Activated naive CD8-positive, alpha-beta T cell (primary cell): Measurements from ENCODE around the gene G6PC3.
"Not testable (repeated sequence)": the region's sequence is repeated elsewhere in the genome, so short reads cannot be mapped to it uniquely, and the experiment has no call there.

Source experiments
- H3K27ac Mint-ChIP-seq: one replicate; pipeline ENCODE4 v1.8.0; 2021; ENCODE audit warnings: mixed read lengths
- H3K27me3 Mint-ChIP-seq: one replicate; pipeline ENCODE4 v1.8.0; 2021; ENCODE audit warnings: mixed read lengths
- H3K36me3 Mint-ChIP-seq: one replicate; pipeline ENCODE4 v1.8.0; 2021; ENCODE audit warnings: mixed read lengths
- H3K4me1 Mint-ChIP-seq: one replicate; pipeline ENCODE4 v1.8.0; 2021; ENCODE audit warnings: low read depth, mixed read lengths
- H3K4me3 Mint-ChIP-seq: one replicate; pipeline ENCODE4 v1.8.0; 2021; ENCODE audit warnings: mild to moderate bottlenecking, mixed read lengths
- H3K9me3 Mint-ChIP-seq: one replicate; pipeline ENCODE4 v1.8.0; 2021; ENCODE audit warnings: low read depth, mixed read lengths

G6PC3 gene

GRCh38 chr17:44045486-44045885 lies 25.0 kb upstream of the G6PC3 start:
- Mint-ChIP-seq H3K27me3 (no peaks in the 10 kb centered on the region), H3K27ac (no peak overlapping the region), H3K4me3 (no peak overlapping the region), H3K36me3 (peaks cover 2% of the 10 kb centered on the region), H3K9me3 (no peaks in the 10 kb centered on the region), H3K4me1 (peaks cover 9% of the 10 kb centered on the region)

- H3K36me3 Mint-ChIP-seq, H3K9me3 Mint-ChIP-seq, H3K27me3 Mint-ChIP-seq, H3K4me3 Mint-ChIP-seq, H3K4me1 Mint-ChIP-seq, H3K27ac Mint-ChIP-seq: not testable (repeated sequence)
Observed at GRCh38 chr17:44046893-44047292, 23.6 kb upstream of the G6PC3 start.

- no peak overlapping the region for H3K27ac Mint-ChIP-seq
- H3K36me3 Mint-ChIP-seq, result peaks cover 2% of the 10 kb centered on the region
- no peaks in the 10 kb centered on the region for H3K9me3 Mint-ChIP-seq
- peaks cover 13% of the 10 kb centered on the region for H3K4me1 Mint-ChIP-seq
- H3K4me3 Mint-ChIP-seq, result no peak overlapping the region
- H3K27me3 Mint-ChIP-seq, result no peaks in the 10 kb centered on the region
Observed at GRCh38 chr17:44049294-44050060, 21.1 kb upstream of the G6PC3 start.

GRCh38 chr17:44053125-44053872 lies 17.2 kb upstream of the G6PC3 start:
- Mint-ChIP-seq H3K9me3 (no peaks in the 10 kb centered on the region), H3K4me1 (peaks cover 17% of the 10 kb centered on the region), H3K4me3 (no peak overlapping the region), H3K36me3 (no peaks in the 10 kb centered on the region), H3K27ac (peak overlapping the region; percentile 50), H3K27me3 (no peaks in the 10 kb centered on the region)

GRCh38 chr17:44059101-44059892 lies 11.2 kb upstream of the G6PC3 start:
- H3K4me3 Mint-ChIP-seq, result no peak overlapping the region
- H3K36me3 Mint-ChIP-seq, result peaks cover 13% of the 10 kb centered on the region
- no peak overlapping the region for H3K27ac Mint-ChIP-seq
- H3K4me1 Mint-ChIP-seq, result peaks cover 41% of the 10 kb centered on the region
- H3K9me3 Mint-ChIP-seq, result no peaks in the 10 kb centered on the region
- H3K27me3 Mint-ChIP-seq, result no peaks in the 10 kb centered on the region

- H3K27ac Mint-ChIP-seq, result no peak overlapping the region
Observed at GRCh38 chr17:44061446-44061845, 9.1 kb upstream of the G6PC3 start.

GRCh38 chr17:44062871-44063270 lies 7.7 kb upstream of the G6PC3 start:
- no peaks in the 10 kb centered on the region for H3K27me3 Mint-ChIP-seq
- H3K9me3 Mint-ChIP-seq, result no peaks in the 10 kb centered on the region
- H3K36me3 Mint-ChIP-seq, result peaks cover 13% of the 10 kb centered on the region
- no peak overlapping the region for H3K4me3 Mint-ChIP-seq
- no peak overlapping the region for H3K27ac Mint-ChIP-seq
- peaks cover 53% of the 10 kb centered on the region for H3K4me1 Mint-ChIP-seq

More at GRCh38 chr17:44061446-44061845, 9.1 kb upstream of the G6PC3 start:
- Mint-ChIP-seq H3K36me3 (peaks cover 13% of the 10 kb centered on the region), H3K27me3 (no peaks in the 10 kb centered on the region), H3K9me3 (no peaks in the 10 kb centered on the region), H3K4me3 (no peak overlapping the region), H3K4me1 (peaks cover 42% of the 10 kb centered on the region)

GRCh38 chr17:44063704-44064639 lies 6.6 kb upstream of the G6PC3 start:
- peaks cover 54% of the 10 kb centered on the region for H3K4me1 Mint-ChIP-seq
- peaks cover 13% of the 10 kb centered on the region for H3K36me3 Mint-ChIP-seq
- peak overlapping the region; percentile 60 for H3K4me3 Mint-ChIP-seq
- H3K27ac Mint-ChIP-seq, result peak overlapping the region; percentile 61
- no peaks in the 10 kb centered on the region for H3K9me3 Mint-ChIP-seq
- no peaks in the 10 kb centered on the region for H3K27me3 Mint-ChIP-seq

- H3K27ac Mint-ChIP-seq, result peak overlapping the region; percentile 92
- H3K9me3 Mint-ChIP-seq, result no peaks in the 10 kb centered on the region
- H3K4me3 Mint-ChIP-seq, result peak overlapping the region; percentile 96
- H3K4me1 Mint-ChIP-seq, result peaks cover 47% of the 10 kb centered on the region
- H3K36me3 Mint-ChIP-seq, result peaks cover 7% of the 10 kb centered on the region
- H3K27me3 Mint-ChIP-seq, result no peaks in the 10 kb centered on the region
Observed at GRCh38 chr17:44065668-44066203, 4.8 kb upstream of the G6PC3 start.

GRCh38 chr17:44066204-44066930 lies 4.2 kb upstream of the G6PC3 start, which contains the start of gene LSM12:
TSS of gene LSM12 (minus strand) at chr17:44066671. CDS start at chr17:44066587, 84 bp downstream.
- peak within 1 kb of the TSS; percentile 96 for H3K4me3 Mint-ChIP-seq
- peak within 1 kb of the TSS; percentile 92 for H3K27ac Mint-ChIP-seq
- H3K4me1 Mint-ChIP-seq, result peaks cover 51% of the 10 kb centered on the region
- H3K27me3 Mint-ChIP-seq, result no peaks in the 10 kb centered on the region
- no peaks in the 10 kb centered on the region for H3K9me3 Mint-ChIP-seq
- peaks cover 7% of the 10 kb centered on the region for H3K36me3 Mint-ChIP-seq

- Mint-ChIP-seq H3K9me3 (no peaks in the 10 kb centered on the region), H3K27me3 (no peaks in the 10 kb centered on the region), H3K27ac (peak overlapping the region; percentile 22), H3K4me1 (peaks cover 52% of the 10 kb centered on the region), H3K36me3 (peaks cover 2% of the 10 kb centered on the region), H3K4me3 (peak overlapping the region; percentile 96)
Observed at GRCh38 chr17:44067545-44067940, 3.0 kb upstream of the G6PC3 start.

- Mint-ChIP-seq H3K4me1 (peaks cover 41% of the 10 kb centered on the region), H3K27me3 (no peaks in the 10 kb centered on the region), H3K27ac (peak overlapping the region; percentile 97)
Observed at GRCh38 chr17:44069974-44070454, 521 bp upstream of the G6PC3 start.

GRCh38 chr17:44071198-44071520 lies 624 bp downstream of the G6PC3 start:
- peaks cover 35% of the 10 kb centered on the region for H3K4me1 Mint-ChIP-seq
- no peaks in the 10 kb centered on the region for H3K9me3 Mint-ChIP-seq
- peak overlapping the region; percentile 96 for H3K4me3 Mint-ChIP-seq
- peak overlapping the region; percentile 97 for H3K27ac Mint-ChIP-seq
- H3K36me3 Mint-ChIP-seq, result no peaks in the 10 kb centered on the region
- H3K27me3 Mint-ChIP-seq, result no peaks in the 10 kb centered on the region

More at GRCh38 chr17:44069974-44070454, 521 bp upstream of the G6PC3 start:
- Mint-ChIP-seq H3K36me3 (no peaks in the 10 kb centered on the region), H3K9me3 (no peaks in the 10 kb centered on the region), H3K4me3 (peak overlapping the region; percentile 96)
